Cardiac septum (tissue), 1 donor: ENCODE measurements around the gene SORCS1. TPM values are rescaled to one million over a fixed set of nuclear protein-coding genes. Genes with fewer than 3 reads are reported as not detected.

ENCODE experiments used
- DNase-seq: peaks from one replicate; pipeline ENCODE4 v3.0.0-alpha.2; 2020; ENCODE audit warnings: low spot score
- intact Hi-C: fragments of 100-400 bp; cut with DNase I; formaldehyde crosslinking; loops from one replicate; pipeline ENCODE4 v1.14.0; 2022
- total RNA-seq: library from RNA; stranded (reverse); fragmentation: NEBNext Ultra II Directional; extraction: Animal tissue kit (Norgen Biotek cat#: 25700); gene quantifications from one replicate; pipeline ENCODE4 v1.2.1, GENCODE V29; 2021
- donor health status: DM: no; HTN: no; CAD: no.

SORCS1 gene
- total RNA-seq, 1 donor from 2014 or later, result 0.43 TPM

GRCh38 chr10:107004362-107004761 is 160.1 kb downstream of the SORCS1 start:
- no peak for DNase-seq
- intact Hi-C loops, result no loop called here

GRCh38 chr10:107002068-107002467 is 162.4 kb downstream of the SORCS1 start:
- intact Hi-C loops, result no loop called here
- no peak for DNase-seq

DNA sequence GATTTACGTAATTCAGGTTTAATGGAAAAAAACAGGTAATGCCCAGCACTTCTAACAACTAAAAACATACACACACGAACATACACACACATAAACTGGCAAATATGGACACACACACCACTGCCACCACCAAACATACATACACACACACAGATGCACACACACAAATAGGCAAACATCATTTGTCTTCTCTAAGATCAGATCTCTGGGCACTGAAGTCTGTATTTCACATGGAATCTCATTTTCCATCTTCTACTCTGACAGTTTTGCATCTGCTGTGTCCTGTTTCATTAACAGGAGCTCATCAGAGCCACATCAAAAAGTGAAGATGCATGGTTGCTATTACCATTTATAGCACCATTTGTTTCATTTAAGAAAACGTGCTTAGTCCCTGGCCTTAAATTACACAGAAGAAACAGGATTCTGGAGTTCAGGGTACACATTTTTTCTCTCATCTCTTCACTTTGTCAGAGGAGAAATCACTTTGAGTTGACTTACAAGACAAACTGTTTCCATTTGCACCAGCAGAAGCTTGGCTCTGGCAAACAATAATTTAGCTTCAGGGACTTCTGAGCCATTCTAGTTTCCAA is 165.3 kb downstream of the SORCS1 start:
- DNase-seq, result no peak
- intact Hi-C loops, result no loop called here

GRCh38 chr10:106997721-106998120 is 166.8 kb downstream of the SORCS1 start:
- intact Hi-C loops, result no loop called here

DNA sequence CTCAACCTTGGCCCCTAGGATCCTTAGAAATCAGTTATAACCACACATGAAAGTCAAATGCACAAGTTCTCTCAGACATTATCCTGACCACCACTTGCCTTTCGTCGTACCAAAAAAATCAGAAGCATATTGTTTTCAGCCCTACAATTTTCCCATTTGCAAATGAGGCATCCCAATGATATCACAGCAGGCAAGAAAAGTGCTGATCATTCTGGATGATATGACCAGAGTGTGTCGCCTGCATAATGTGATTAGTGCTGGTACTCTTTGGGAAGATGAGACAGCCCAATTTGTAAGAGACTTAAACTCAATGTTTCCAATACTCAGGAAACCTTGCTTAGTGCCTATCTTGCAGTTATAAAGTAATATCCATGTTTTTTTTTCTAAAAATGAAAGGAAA is 168.0 kb downstream of the SORCS1 start:
- DNase-seq, result no peak
- intact Hi-C loops, result no loop called here

More at GRCh38 chr10:106997721-106998120, 166.8 kb downstream of the SORCS1 start:
- DNase-seq, result no peak

- intact Hi-C loops, result no loop called here
- DNase-seq, result no peak
These were observed 172.5 kb downstream of the SORCS1 start for GRCh38 chr10:106992055-106992454.

- no peak for DNase-seq
- intact Hi-C loops, result no loop called here
These were observed 173.4 kb downstream of the SORCS1 start for GRCh38 chr10:106991091-106991490.

DNA sequence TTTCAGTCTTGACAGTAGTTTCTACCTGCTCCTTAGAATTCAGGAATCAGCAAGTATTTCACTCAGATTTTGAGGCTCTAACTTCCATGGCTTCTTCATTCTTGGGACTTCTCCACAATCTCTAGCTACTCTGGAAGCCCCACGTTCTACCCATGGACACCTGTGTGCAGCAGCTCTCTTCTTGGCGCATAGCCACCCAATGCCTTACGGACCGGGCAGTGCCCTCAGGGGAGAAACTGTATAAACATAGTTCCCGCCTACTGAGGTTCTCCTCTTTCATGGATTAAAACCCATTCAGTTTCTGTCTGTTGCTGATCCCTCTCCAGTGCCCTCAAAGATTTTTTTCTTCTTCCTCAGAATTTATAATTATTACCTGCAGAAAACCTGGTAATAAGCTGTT is 177.1 kb downstream of the SORCS1 start:
- intact Hi-C loops, result no loop called here

DNA sequence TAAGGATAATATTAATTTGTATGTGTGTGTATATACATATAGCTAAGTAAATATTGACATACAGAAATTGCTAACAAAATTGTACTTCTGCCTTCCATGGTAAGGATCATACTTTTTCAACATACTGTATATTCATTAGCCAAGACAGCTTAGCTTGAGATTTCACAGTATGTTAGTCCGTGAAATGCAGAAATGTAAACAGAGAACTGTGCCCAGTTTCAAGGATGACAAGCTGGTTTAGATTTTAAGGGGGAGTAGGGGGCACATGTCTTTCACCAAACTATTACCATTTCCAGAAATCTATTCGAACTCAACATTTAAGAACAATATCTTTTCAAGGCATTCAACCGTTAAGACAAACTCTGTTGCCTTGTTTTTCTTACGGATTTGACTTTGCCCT is 182.2 kb downstream of the SORCS1 start:
- intact Hi-C loops, result no loop called here
- no peak for DNase-seq

More for the DNA sequence above, 177.1 kb downstream of the SORCS1 start:
- DNase-seq, result no peak

DNA sequence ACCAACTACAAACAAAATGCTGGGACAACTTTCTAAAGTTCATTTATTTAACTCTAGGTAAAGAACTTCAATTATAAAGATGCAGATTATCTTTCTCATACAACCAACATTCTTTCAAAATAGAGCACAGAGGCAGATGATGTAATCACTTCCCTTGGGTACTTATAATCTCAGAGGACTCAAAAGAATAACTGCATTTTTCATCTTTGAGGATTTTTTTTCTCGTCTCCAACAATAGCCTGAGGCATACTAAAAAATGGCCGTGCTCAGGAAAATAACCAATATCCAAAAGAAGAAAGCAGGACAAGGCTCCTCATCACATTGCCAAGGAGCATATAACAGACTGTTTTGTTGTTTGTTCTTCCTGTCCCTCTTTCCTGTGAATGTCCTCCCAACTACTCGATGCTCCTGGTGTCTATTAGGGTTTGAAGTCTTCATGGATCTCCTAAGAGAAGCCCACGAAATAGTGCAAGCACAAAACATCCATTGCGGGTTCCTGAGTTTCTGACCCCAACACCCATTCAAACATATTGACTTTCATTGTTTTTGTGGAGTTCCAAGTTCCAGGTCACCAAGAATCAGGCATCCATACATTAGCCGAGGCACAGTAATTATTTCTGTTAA is 182.9 kb downstream of the SORCS1 start:
- no peak for DNase-seq
- intact Hi-C loops, result no loop called here

GRCh38 chr10:106980495-106981451 is 183.7 kb downstream of the SORCS1 start:
- no peak for DNase-seq
- intact Hi-C loops, result no loop called here

GRCh38 chr10:106978756-106979155 is 185.8 kb downstream of the SORCS1 start:
- DNase-seq, result no peak
- intact Hi-C loops, result no loop called here

DNA sequence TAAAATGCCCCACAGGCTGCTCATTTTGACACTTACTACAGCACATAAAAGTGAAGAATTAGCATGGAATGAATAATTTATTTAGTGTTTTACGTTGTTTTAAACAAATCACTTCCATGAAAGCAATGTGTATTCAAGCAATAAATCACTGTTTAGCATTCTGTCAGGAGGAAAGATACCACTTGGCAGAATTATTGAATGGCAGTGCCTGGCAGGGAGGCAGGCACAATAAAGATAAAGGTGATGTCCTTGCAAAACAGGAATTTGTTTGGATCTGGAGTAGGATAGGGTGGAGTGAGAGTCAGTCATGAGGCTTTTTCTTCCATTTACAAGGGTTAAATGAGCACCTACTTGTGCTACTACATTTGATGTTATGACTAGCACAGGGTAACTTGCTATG is 190.8 kb downstream of the SORCS1 start:
- intact Hi-C loops, result no loop called here
- no peak for DNase-seq

DNA sequence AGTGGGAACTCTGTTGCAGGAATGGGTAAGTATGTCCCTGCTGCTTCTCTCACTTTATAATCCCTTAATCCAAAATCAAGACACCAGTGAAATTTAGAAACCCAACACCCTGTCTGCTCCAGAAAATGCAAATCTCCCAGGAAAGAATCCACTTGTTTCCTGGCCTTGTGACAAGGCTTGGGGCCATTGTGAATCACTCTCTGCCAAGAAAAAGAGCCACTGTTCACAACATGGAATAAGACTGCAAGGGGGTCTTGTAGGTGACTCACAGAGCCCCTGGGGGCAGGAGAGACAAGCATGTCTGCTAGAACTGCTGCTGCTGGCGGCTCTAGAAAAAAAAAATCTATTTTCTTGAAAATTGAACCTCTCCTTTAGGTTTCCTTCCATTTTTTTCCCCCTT is 191.2 kb downstream of the SORCS1 start:
- DNase-seq, result no peak
- intact Hi-C loops, result no loop called here

DNA sequence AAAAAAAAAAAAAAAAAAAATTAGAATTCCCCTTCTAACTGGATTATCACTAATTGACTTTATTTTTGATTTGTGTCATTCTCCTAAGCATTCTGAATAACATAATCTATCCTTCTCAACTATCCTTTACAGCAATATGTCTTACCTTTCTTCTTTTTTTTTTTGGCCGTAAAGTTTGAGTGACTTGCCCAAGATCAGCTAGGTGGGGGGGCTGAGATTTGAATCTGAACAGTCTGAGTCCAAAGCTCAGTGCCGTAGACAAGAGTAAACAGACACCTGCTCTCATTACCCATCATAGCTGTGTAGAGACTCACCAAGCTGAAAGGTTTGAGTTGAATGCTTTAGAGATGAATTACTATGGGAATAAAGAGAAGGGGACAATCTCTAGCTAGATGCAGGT is 192.1 kb downstream of the SORCS1 start:
- intact Hi-C loops, result no loop called here
- DNase-seq, result no peak

- DNase-seq, result no peak
- intact Hi-C loops, result no loop called here
These were observed 193.1 kb downstream of the SORCS1 start for GRCh38 chr10:106971411-106971831.

DNA sequence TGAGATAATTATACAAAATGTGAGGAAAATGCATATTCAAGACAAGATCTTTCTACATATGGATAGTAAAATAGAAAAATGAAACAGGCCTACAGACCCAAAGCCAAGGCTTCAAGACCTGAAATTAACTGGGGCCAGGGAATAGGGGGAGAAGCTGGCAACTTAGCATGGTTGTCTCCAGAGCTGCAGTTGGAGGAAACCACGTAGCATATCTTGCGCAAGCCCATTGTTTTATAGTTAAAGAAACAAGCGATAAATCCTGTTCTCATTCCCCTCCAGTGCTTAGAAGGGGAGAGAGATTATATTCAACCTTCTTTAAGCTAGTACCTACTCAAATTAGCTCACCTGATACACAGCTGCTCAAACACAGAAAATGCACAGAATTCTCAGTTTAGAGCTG is 197.1 kb downstream of the SORCS1 start:
- intact Hi-C loops, result no loop called here
- DNase-seq, result no peak

- intact Hi-C loops, result no loop called here
- no peak for DNase-seq
These were observed 203.7 kb downstream of the SORCS1 start for GRCh38 chr10:106960812-106961211.

GRCh38 chr10:106959521-106959920 is 205.0 kb downstream of the SORCS1 start:
- no peak for DNase-seq
- intact Hi-C loops, result no loop called here

GRCh38 chr10:106958589-106959361 is 205.7 kb downstream of the SORCS1 start:
- intact Hi-C loops, result no loop called here
- DNase-seq, result no peak
